ENCODE measurements around the gene WDR18. TPM values are rescaled to one million over a fixed set of nuclear protein-coding genes. Genes with fewer than 3 reads are reported as not detected.
A peak's percentile ranks its signal among the peaks of the same experiment; 100 is the strongest.

The WDR18 gene
- total RNA-seq, 1 donor from 2014 or later: 65.4 TPM

DNA sequence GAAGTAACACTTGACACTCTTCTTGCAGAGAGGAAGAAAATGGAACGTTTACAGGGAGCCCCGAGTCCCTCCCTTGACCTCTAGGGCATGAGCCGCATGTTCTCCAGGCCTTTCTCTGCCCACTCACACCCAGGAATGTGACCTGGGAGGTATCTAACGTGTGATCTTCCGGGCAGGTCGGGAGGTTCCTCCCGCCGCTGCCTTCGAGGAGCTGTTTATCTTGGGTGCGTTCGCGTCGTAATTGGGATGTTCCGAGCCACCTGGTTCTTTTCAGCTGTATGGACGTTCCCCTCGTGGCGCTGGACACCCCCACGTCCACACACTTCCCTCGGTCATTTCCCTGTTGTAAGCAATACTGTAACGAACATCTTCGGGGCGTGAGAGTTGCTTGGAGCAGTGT is 44.7 kb upstream of the WDR18 start:
- H3K9me3 Mint-ChIP-seq: no peaks in the 10 kb centered on the region
- TF ChIP-seq CTCF (conservative IDR thresholded peaks at IDR 0.05): no peak
- peaks cover 24% of the 10 kb centered on the region for H3K36me3 Mint-ChIP-seq
- H3K27ac Mint-ChIP-seq: peak overlapping the region; percentile 67
- H3K4me1 Mint-ChIP-seq (ENCODE audit: unreplicated experiment): peaks cover 22% of the 10 kb centered on the region
- DNase-seq (ENCODE audit: extremely low spot score, unreplicated experiment): no peak
- no peak overlapping the region for H3K4me3 Mint-ChIP-seq
- H3K27me3 Mint-ChIP-seq: no peaks in the 10 kb centered on the region

DNA sequence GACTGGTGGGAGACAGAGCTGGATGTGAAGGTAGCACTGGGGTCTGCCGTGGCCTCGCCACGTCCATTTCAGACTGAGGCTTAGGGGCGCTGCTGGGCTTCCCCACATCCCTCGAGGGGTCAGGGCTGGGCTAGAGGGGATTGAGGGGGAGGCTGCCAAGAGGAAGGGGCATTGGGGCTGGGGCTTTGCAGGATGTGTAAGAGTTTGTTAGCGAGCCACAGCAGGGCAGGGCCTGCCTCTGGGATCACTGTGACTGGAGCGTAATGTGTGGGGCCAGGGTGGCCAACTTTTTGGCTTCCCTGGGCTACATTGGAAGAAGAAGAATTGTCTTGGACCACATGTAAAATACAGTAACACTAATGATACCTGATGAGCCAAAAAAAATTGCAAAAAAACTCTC is 44.2 kb upstream of the WDR18 start:
- no peaks in the 10 kb centered on the region for H3K9me3 Mint-ChIP-seq
- peak overlapping the region; percentile 26 for H3K4me3 Mint-ChIP-seq
- H3K27ac Mint-ChIP-seq: peak overlapping the region; percentile 67
- H3K4me1 Mint-ChIP-seq (ENCODE audit: unreplicated experiment): peaks cover 22% of the 10 kb centered on the region
- peaks cover 24% of the 10 kb centered on the region for H3K36me3 Mint-ChIP-seq
- no peaks in the 10 kb centered on the region for H3K27me3 Mint-ChIP-seq
- no peak for TF ChIP-seq CTCF (conservative IDR thresholded peaks at IDR 0.05)
- no peak for DNase-seq (ENCODE audit: extremely low spot score, unreplicated experiment)

DNA sequence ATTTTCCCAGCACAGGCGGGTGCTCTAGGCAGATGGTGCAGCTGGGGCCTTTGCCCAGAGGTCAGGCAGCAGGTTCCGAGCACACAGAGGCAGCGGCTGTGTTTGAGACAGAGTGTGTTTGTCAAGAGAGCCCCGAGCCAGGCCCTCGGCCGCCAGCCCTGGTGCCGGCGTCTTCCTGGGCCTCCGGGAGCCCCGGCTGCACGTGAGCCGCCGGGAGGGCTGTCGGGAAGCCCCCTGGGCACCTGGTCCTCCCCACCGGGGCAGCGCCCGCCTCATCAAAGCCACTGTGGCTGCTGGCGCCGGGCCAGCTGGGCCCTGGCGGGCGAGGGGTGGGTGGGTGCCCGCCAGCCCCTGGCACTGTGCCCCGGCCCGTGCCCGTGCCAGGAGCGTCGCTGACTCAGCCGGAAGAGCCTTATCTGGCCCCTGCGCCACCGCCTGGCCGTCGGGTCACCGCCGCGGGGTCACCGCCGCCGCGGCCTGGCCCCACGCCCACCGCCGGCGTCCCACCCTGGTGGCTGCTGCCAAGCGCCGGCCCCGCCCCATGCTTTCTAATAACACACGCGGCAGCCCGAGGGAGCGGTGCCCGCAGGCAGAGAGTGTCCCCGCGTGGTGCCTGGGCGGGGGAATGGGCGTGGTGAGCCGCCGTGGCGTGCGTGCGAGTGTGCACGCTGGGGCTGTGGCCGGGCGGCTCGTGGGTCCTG is 43.4 kb upstream of the WDR18 start:
- Mint-ChIP-seq H3K27ac (peak overlapping the region; percentile 67), H3K4me1 (ENCODE audit: unreplicated experiment) (peaks cover 22% of the 10 kb centered on the region), H3K9me3 (no peaks in the 10 kb centered on the region), H3K4me3 (peak overlapping the region; percentile 26), H3K36me3 (peaks cover 24% of the 10 kb centered on the region), H3K27me3 (no peaks in the 10 kb centered on the region)
- no peak for TF ChIP-seq CTCF (conservative IDR thresholded peaks at IDR 0.05)
- DNase-seq (ENCODE audit: extremely low spot score, unreplicated experiment): no peak

- Mint-ChIP-seq H3K4me1 (ENCODE audit: unreplicated experiment) (peaks cover 22% of the 10 kb centered on the region), H3K27ac (peak overlapping the region; percentile 67), H3K4me3 (no peak overlapping the region), H3K36me3 (peaks cover 24% of the 10 kb centered on the region), H3K27me3 (no peaks in the 10 kb centered on the region), H3K9me3 (no peaks in the 10 kb centered on the region)
- no peak for DNase-seq (ENCODE audit: extremely low spot score, unreplicated experiment)
- no peak for TF ChIP-seq CTCF (conservative IDR thresholded peaks at IDR 0.05)
Measured at GRCh38 chr19:941292-942132, 42.6 kb upstream of the WDR18 start.

DNA sequence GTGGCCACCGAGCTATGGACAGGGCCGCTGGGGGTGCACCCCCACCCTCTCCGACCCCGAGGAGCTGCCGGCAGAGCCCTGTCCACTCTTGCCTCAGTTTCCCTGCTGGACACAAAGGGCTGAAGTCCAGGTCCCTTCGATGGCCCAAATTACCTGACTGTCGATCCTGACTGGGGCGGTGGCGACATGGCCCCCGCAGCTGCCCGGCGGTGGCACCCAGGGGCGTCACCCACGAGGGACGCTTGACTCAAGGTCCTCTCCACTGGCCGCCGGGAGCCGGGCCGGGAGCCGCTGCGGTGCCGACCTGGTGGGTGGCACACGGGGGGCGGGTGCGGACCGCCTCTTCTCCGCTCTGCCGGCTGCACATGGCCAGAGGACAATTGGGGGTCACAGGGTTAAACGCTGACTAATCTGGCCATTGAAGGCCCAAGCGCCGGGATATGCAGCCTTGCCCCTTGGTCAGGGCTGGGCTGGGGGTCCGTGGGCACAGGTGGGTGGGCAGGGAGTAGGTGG is 42.0 kb upstream of the WDR18 start:
- DNase-seq (ENCODE audit: extremely low spot score, unreplicated experiment): no peak
- H3K4me3 Mint-ChIP-seq: no peak overlapping the region
- no peaks in the 10 kb centered on the region for H3K9me3 Mint-ChIP-seq
- H3K4me1 Mint-ChIP-seq (ENCODE audit: unreplicated experiment): peaks cover 22% of the 10 kb centered on the region
- H3K27me3 Mint-ChIP-seq: no peaks in the 10 kb centered on the region
- H3K27ac Mint-ChIP-seq: no peak overlapping the region
- TF ChIP-seq CTCF (conservative IDR thresholded peaks at IDR 0.05): no peak
- H3K36me3 Mint-ChIP-seq: peaks cover 23% of the 10 kb centered on the region
